ENCODE measurements around the gene TBX3.

Gene TBX3

DNA sequence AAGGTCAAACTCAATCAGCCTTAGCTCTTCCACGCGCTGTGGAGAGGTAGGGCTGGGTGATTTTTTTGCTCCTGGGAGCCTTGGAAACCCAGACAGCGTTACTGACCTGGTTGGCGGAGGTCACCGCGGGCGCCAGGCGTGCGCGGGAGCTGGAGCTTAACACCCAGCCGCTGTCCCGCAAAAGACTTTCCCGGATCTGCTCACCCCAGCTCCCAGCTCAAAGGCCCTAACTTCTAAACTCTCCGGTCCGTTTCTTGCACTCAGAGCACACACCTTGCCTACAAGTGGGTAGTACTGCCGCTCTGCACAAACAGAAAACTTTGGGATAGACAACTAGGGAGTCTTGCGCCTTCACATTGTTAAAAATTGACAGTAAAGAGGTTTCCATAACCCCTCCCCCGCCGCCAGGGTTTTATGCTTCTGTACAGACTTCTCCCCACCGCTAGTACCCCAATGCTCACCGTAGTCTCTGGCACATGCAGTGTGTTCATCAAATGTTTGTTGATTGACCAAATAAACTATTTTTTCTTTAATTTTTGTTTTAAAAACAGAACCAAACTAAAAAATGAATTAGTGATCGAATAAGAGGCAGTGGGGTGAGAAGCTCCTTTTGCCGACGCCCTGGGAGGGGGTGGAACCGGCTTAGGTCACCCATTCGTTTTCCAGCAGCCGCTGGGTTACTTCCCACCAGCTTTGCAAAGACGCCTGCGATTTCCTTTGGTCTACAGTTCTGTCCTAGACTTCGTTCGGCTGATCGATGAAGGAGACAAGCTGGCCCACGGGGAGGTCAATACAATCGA lies 12.7 kb upstream of the TBX3 start:
- TF ChIP-seq, protein P1, sequence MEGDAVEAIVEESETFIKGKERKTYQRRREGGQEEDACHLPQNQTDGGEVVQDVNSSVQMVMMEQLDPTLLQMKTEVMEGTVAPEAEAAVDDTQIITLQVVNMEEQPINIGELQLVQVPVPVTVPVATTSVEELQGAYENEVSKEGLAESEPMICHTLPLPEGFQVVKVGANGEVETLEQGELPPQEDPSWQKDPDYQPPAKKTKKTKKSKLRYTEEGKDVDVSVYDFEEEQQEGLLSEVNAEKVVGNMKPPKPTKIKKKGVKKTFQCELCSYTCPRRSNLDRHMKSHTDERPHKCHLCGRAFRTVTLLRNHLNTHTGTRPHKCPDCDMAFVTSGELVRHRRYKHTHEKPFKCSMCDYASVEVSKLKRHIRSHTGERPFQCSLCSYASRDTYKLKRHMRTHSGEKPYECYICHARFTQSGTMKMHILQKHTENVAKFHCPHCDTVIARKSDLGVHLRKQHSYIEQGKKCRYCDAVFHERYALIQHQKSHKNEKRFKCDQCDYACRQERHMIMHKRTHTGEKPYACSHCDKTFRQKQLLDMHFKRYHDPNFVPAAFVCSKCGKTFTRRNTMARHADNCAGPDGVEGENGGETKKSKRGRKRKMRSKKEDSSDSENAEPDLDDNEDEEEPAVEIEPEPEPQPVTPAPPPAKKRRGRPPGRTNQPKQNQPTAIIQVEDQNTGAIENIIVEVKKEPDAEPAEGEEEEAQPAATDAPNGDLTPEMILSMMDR (IDR thresholded peaks at IDR 0.05; ENCODE audit: low read depth, low read length, missing control alignments), result no peak
- H3K4me3 ChIP-seq (ENCODE audit: low read depth, low read length), result no peak overlapping the region

DNA sequence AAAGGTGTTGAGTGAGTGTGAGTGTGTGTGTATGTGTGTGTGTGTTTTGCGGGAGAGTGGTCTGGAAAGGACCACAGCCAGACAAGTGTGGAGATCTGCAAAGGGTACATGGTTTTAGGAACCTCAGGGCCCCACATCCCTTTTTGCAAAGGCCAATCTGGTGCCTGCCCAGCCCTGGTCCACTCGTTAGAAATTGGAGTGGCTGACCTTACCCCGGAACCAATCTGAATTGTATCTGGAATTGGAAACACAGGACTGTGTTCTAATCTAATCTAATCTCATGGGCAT lies 11.3 kb upstream of the TBX3 start:
- TF ChIP-seq, protein P1 (IDR thresholded peaks at IDR 0.05; ENCODE audit: low read depth, low read length, missing control alignments), result no peak
- no peak for DNase-seq (ENCODE audit: low read depth)
- H3K4me3 ChIP-seq (ENCODE audit: low read depth, low read length), result no peak overlapping the region

More for the DNA sequence above, 12.7 kb upstream of the TBX3 start:
- DNase-seq (ENCODE audit: low read depth), result no peak

DNA sequence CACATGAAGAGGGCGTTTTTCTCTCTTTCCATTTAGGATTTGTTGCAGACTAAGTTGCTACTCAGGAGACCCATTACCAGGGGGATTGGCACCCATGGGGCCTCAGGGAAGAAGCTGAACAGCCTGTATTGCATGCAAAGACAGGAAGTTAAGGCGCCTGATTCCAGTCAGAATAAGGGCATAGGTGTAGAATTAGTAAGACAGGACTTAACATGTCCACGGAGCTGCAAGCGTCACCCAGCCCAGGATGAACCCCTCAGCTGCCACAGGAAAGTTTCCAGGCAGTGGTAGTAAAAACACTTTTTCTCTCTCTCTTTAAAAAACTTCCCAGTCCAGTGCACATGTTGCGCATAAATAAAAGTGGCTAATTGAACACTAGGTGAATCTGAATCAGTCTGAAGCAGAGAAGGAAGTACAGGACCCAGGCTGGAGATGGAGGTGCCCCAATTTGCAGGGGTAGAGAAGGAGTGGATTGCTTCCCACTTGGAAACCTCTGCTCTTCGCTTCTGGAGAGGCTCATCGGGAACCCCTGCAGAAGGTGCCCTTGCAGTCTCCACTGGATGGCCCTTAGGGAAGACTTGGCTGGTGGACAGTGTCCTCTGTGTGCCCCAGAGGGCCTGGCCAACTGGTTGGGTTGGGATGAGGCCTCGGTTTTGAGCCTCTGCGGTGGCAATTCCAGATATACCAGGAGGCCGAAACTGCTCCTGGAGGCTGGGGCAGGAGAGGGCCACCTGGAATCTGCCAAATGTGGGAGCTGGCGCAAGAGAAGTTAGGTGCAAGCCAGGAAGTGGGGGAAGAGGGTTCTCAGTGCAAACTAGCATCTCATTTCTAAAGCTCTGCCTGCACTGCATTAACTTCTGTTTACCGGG lies 10.7 kb upstream of the TBX3 start:
- TF ChIP-seq, protein P1 (IDR thresholded peaks at IDR 0.05; ENCODE audit: low read depth, low read length, missing control alignments), result no peak
- DNase-seq (ENCODE audit: low read depth), result no peak
- H3K4me3 ChIP-seq (ENCODE audit: low read depth, low read length), result no peak overlapping the region

DNA sequence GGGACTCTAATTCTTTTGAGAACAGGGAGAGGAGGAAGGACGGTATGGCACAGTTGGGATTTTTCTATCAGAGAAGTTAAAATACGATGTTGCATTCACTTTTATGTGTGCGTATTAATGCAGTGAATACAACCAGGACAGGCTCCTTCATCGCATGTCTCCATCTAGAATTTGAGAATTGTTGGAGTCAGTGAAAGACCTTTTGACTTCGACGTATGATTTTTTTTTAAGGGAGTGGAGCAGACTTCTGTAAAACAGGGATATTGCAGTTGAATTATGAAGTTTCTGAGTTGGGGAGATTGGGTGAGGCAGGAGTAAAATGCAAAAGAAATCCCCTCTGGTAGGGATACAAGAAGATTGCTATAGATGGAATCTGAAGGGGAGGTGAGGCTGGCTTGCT lies 9.6 kb upstream of the TBX3 start:
- TF ChIP-seq, protein P1 (IDR thresholded peaks at IDR 0.05; ENCODE audit: low read depth, low read length, missing control alignments), result no peak
- no peak for DNase-seq (ENCODE audit: low read depth)
- H3K4me3 ChIP-seq (ENCODE audit: low read depth, low read length), result no peak overlapping the region

DNA sequence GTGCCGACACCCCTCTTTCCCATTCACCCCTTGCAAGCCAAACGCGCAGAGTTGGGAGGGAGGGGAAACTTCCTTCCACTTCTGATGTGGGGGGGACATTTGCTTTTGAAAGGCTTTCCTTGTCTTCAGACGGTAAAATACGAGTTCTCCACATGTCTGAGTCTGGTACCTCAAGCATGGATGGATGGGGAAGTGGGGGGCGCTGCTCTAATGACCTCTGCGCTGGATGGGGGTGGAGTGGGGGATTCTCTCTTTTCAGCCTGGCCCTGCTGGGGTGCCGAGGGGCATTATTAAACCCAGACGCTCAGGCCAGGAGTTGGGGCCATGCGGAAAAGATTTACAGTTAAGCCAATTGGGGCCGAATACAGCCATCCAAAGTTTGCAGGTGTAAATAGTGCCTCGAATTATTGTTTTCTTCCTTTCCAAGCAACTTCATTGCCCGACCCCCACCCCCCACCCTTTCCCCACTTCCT lies 9.1 kb upstream of the TBX3 start:
- no peak for DNase-seq (ENCODE audit: low read depth)
- no peak overlapping the region for H3K4me3 ChIP-seq (ENCODE audit: low read depth, low read length)
- TF ChIP-seq, protein P1 (IDR thresholded peaks at IDR 0.05; ENCODE audit: low read depth, low read length, missing control alignments), result no peak

DNA sequence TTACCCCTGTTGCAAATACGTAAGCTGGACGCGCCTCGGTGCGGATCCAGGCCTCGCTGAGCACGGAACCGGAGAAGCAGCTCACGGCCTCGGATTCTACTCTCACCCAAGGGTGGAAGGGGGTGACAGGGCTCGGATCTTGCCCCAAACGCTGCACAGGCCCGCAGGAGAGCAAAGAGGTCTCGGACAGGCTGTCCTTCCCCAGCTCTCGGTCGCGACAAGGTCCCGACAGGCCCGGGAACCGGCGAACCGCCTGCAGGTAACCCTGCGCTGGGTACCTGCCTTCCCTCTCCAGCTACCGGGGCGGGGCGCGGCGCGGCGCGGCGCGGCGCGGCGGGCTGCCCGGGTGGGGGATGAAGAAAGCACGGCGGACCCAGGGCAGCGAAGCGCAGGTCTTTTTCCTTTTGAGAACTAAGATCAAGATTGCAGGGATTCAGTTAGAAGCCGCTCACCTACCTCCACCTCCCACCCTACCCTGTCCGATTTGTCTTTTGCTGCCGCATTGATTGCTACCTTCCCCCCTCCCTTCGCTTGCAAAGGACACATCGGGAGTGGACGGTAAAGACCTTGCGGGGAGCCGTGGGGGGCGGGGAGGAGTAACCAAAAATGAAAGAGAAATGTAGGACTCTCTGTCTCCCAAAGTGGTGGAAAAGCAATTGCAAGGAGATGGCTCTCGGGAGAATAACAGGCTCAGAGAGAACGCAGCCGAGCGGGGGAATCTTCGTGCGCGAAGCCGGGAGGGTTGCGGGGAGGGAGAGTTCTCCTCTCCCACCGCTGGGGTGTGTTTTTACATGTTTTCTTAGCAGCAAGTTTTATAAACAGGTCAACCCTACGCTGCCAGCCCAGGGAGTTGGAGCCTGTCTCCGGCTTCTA lies 8.4 kb upstream of the TBX3 start:
- H3K4me3 ChIP-seq (ENCODE audit: low read depth, low read length), result no peak overlapping the region
- no peak for DNase-seq (ENCODE audit: low read depth)

More for the DNA sequence above, 8.4 kb upstream of the TBX3 start:
- TF ChIP-seq, protein P1 (IDR thresholded peaks at IDR 0.05; ENCODE audit: low read depth, low read length, missing control alignments), result no peak
